Measurements from ENCODE around the gene MSANTD2. TPM values are rescaled to one million over a fixed set of nuclear protein-coding genes. Genes with fewer than 3 reads are reported as not detected.
A peak's percentile ranks its signal among the peaks of the same experiment; 100 is the strongest.
"Not testable (repeated sequence)": the region's sequence is repeated elsewhere in the genome, so short reads cannot be mapped to it uniquely, and the experiment has no call there.

Gene MSANTD2
- total RNA-seq, 1 experiment from 2014 or later = 32.6 TPM

GRCh38 chr11:124776865-124777645 is 23.2 kb downstream of the MSANTD2 start:
- no peaks in the 10 kb centered on the region for H3K36me3 ChIP-seq (ENCODE audit: low read depth, low read length)
- TF ChIP-seq EZH2 (IDR thresholded peaks at IDR 0.05; ENCODE audit: low read length, unreplicated experiment) (no peak), CTCF (conservative IDR thresholded peaks at IDR 0.05; ENCODE audit: low read depth, low read length) (no peak), EZH2phosphoT487 (IDR thresholded peaks at IDR 0.05; ENCODE audit: borderline replicate concordance, low read length) (no peak)
- no peaks in the 10 kb centered on the region for H3K9me3 ChIP-seq (ENCODE audit: low read length)
- POLR2A ChIA-PET (ENCODE audit: unreplicated experiment) = no interaction called here
- H4K20me1 ChIP-seq (ENCODE audit: low read length) = no peaks in the 10 kb centered on the region
- CTCF ChIA-PET = no interaction called here
- peaks cover 5% of the 10 kb centered on the region for H3F3A ChIP-seq (ENCODE audit: low read length, unreplicated experiment)
- peaks cover 18% of the 10 kb centered on the region for H3K79me2 ChIP-seq (ENCODE audit: low read length)
- no peak overlapping the region for H3K9ac ChIP-seq (ENCODE audit: low read length)
- ATAC-seq (no peak), DNase-seq (no peak)
- no peaks in the 10 kb centered on the region for H3K9me2 ChIP-seq (replicated peaks; ENCODE audit: low read length)
- intact Hi-C loops (cut with micrococcal nuclease) = no loop called here
- H2AFZ ChIP-seq (ENCODE audit: low read length) = no peak overlapping the region
- H3K4me3 ChIP-seq (ENCODE audit: low read length) = no peak overlapping the region
- no peaks in the 10 kb centered on the region for H3K27me3 ChIP-seq (ENCODE audit: low read length)
- H3K27ac ChIP-seq (ENCODE audit: low read length) = no peak overlapping the region
- no TSS peak for BruUV-seq (replicated peaks)
- H3K4me2 ChIP-seq (ENCODE audit: low read length) = no peak overlapping the region
- peaks cover 2% of the 10 kb centered on the region for H3K4me1 ChIP-seq (ENCODE audit: insufficient read depth, low read length)

GRCh38 chr11:124770959-124771358 is 29.2 kb downstream of the MSANTD2 start:
- H3K4me3 ChIP-seq (ENCODE audit: low read length); POLR2A ChIA-PET (ENCODE audit: unreplicated experiment); H3K9me2 ChIP-seq (replicated peaks; ENCODE audit: low read length); H4K20me1 ChIP-seq (ENCODE audit: low read length); H3K9me3 ChIP-seq (ENCODE audit: low read length); BruUV-seq (replicated peaks); H3K9ac ChIP-seq (ENCODE audit: low read length); H3K27me3 ChIP-seq (ENCODE audit: low read length); H3K4me2 ChIP-seq (ENCODE audit: low read length); H2AFZ ChIP-seq (ENCODE audit: low read length); CTCF ChIA-PET; H3K79me2 ChIP-seq (ENCODE audit: low read length): not testable (repeated sequence)
- Histone ChIP-seq H3K4me1 (ENCODE audit: insufficient read depth, low read length) (peaks cover 32% of the 10 kb centered on the region), H3K27ac (ENCODE audit: low read length) (peak overlapping the region; percentile 59; the same call in 1 of the 2 replicates), H3F3A (ENCODE audit: low read length, unreplicated experiment) (peaks cover 13% of the 10 kb centered on the region), H3K36me3 (ENCODE audit: low read depth, low read length) (peaks cover 14% of the 10 kb centered on the region; the same call in 1 of the 2 replicates)
- peak; percentile 44 for DNase-seq
- peak; percentile 27 for ATAC-seq
- intact Hi-C loops (cut with micrococcal nuclease) = loop anchor here (1.0 kb wide), 1 partner anchor 63 kb away; no protein-coding TSS in a partner anchor

GRCh38 chr11:124769806-124770774 is 30.1 kb downstream of the MSANTD2 start:
- H3F3A ChIP-seq (ENCODE audit: low read length, unreplicated experiment) = peaks cover 13% of the 10 kb centered on the region
- no peak for TF ChIP-seq EZH2phosphoT487 (IDR thresholded peaks at IDR 0.05; ENCODE audit: borderline replicate concordance, low read length)
- no peak for TF ChIP-seq CTCF (conservative IDR thresholded peaks at IDR 0.05; ENCODE audit: low read depth, low read length)
- TF ChIP-seq EZH2 (IDR thresholded peaks at IDR 0.05; ENCODE audit: low read length, unreplicated experiment) = no peak
- H3K4me3 ChIP-seq (ENCODE audit: low read length) = no peak overlapping the region
- intact Hi-C loops (cut with micrococcal nuclease) = loop anchor here (1.0 kb wide), 1 partner anchor 64 kb away; no protein-coding TSS in a partner anchor
- H3K4me2 ChIP-seq (ENCODE audit: low read length) = peak overlapping the region; percentile 62
- H3K27ac ChIP-seq (ENCODE audit: low read length) = peak overlapping the region; percentile 59
- BruUV-seq (replicated peaks) = TSS peak; percentile 35
- no peaks in the 10 kb centered on the region for H3K27me3 ChIP-seq (ENCODE audit: low read length)
- peak; percentile 90 for DNase-seq
- peaks cover 14% of the 10 kb centered on the region; the same call in 1 of the 2 replicates for H3K36me3 ChIP-seq (ENCODE audit: low read depth, low read length)
- no peaks in the 10 kb centered on the region for H4K20me1 ChIP-seq (ENCODE audit: low read length)
- ChIA-PET POLR2A (ENCODE audit: unreplicated experiment) (interaction anchor here (0.7 to 0.9 kb wide), 2 partner anchors 27 to 147 kb away, joined by 4 to 9 read pairs; no protein-coding TSS in a partner anchor), CTCF (interaction anchor here (0.6 to 1.9 kb wide), 3 partner anchors 65 to 96 kb away, joined by 3 to 13 read pairs (median 9); partner anchors contain the start of gene SPA17)
- H3K9ac ChIP-seq (ENCODE audit: low read length) = no peak overlapping the region
- H3K9me3 ChIP-seq (ENCODE audit: low read length) = no peaks in the 10 kb centered on the region
- H3K4me1 ChIP-seq (ENCODE audit: insufficient read depth, low read length) = peaks cover 32% of the 10 kb centered on the region
- no peaks in the 10 kb centered on the region for H3K9me2 ChIP-seq (replicated peaks; ENCODE audit: low read length)
- no peak overlapping the region for H2AFZ ChIP-seq (ENCODE audit: low read length)
- no peaks in the 10 kb centered on the region for H3K79me2 ChIP-seq (ENCODE audit: low read length)
- ATAC-seq = peak; percentile 90

All from PC-3 (cell line).